SK-N-SH (cell line): Measurements from ENCODE around the gene RPS6KA2. TPM values are rescaled to one million over a fixed set of nuclear protein-coding genes. Genes with fewer than 3 reads are reported as not detected.

Experiments
- CTCF ChIA-PET: fragments of 300-600, 350-600 bp; formaldehyde crosslinking; extraction: SDS; loops from one replicate; lab custom pipeline; 2021; lab: Yijun Ruan, JAX
- POLR2A ChIA-PET: fragments of 350-600 bp; sonication (Branson Sonifier 250); formaldehyde crosslinking; extraction: SDS; loops from one replicate; lab custom pipeline; 2020; ENCODE audit warnings: antibody characterized with exemption, inconsistent platforms; lab: Yijun Ruan, JAX
- DNase-seq: peaks from one replicate; pipeline ENCODE4 v3.0.0; 2012
- H2AFZ ChIP-seq: fragments of 200-600 bp; sonication (generic); 2 replicates; pipeline ENCODE4 v1.8.1; 2016; ENCODE audit warnings: antibody characterized with exemption, mild to moderate bottlenecking, low read depth
- H3F3A ChIP-seq: fragments of 200-600 bp; sonication (generic); replicated peaks from 2 replicates; pipeline ENCODE3; 2016; ENCODE audit warnings: antibody characterized with exemption, mild to moderate bottlenecking; ENCODE audit not compliant: insufficient read depth
- H3K27ac ChIP-seq, 2 experiments: fragments of 200-500 bp in 1 of 2; fragments of 200-600 bp in 1 of 2; sonication (Bioruptor generic) in 1 of 2; sonication (generic), shearing (Covaris generic) in 1 of 2; 2 replicates each; pipeline versions ENCODE4 v1.5.1 to v1.6.1; 2014 to 2016; ENCODE audit warnings: low read depth in 2 of 2, inconsistent platforms in 1 of 2, low read length in 1 of 2, mild to moderate bottlenecking in 1 of 2, mixed read lengths in 1 of 2
- H3K27me3 ChIP-seq: fragments of 200-600 bp; sonication (generic), shearing (Covaris generic); 2 replicates; pipeline ENCODE4 v1.6.1; 2016; ENCODE audit warnings: mixed run types; ENCODE audit not compliant: insufficient read depth
- H3K36me3 ChIP-seq, 2 experiments: fragments of 200-500 bp in 1 of 2; fragments of 200-600 bp in 1 of 2; sonication (Bioruptor generic) in 1 of 2; sonication (generic) in 1 of 2; replicated peaks in 1 of 2; 2 replicates each; pipeline versions ENCODE3 to v1.5.1; 2014 to 2016; ENCODE audit warnings: low read length in 1 of 2, mild to moderate bottlenecking in 1 of 2; ENCODE audit not compliant: insufficient read depth in 2 of 2, control insufficient read depth in 1 of 2
- H3K4me1 ChIP-seq, 2 experiments: fragments of 200-500 bp in 1 of 2; fragments of 200-600 bp in 1 of 2; sonication (Bioruptor generic) in 1 of 2; sonication (generic), shearing (Covaris generic) in 1 of 2; 2 replicates each; pipeline versions ENCODE4 v1.5.1 to v1.6.1; 2014 to 2016; ENCODE audit warnings: low read depth in 1 of 2, low read length in 1 of 2, mixed run types in 1 of 2; ENCODE audit not compliant: insufficient read depth in 2 of 2, control insufficient read depth in 1 of 2
- H3K4me2 ChIP-seq: fragments of 200-600 bp; sonication (generic), shearing (Covaris generic); 2 replicates; pipeline ENCODE4 v1.6.1; 2017; ENCODE audit warnings: mixed run types
- H3K4me3 ChIP-seq, 2 experiments: fragments of 200-500 bp in 1 of 2; fragments of 200-600 bp in 1 of 2; sonication (Bioruptor generic) in 1 of 2; sonication (generic), shearing (Covaris generic) in 1 of 2; 2 replicates each; pipeline versions ENCODE4 v1.5.1 to v1.8.1; 2014 to 2016; ENCODE audit warnings: low read depth in 2 of 2, inconsistent platforms in 1 of 2, low read length in 1 of 2, mild to moderate bottlenecking in 1 of 2, mixed read lengths in 1 of 2, moderate library complexity in 1 of 2
- H3K79me2 ChIP-seq: fragments of 200-600 bp; sonication (generic); 2 replicates; pipeline ENCODE4 v1.8.1; 2017; ENCODE audit warnings: mild to moderate bottlenecking; ENCODE audit not compliant: insufficient read depth
- H3K9ac ChIP-seq: fragments of 200-600 bp; sonication (generic); 2 replicates; pipeline ENCODE4 v1.6.1; 2017; ENCODE audit warnings: mixed run types
- H3K9me2 ChIP-seq: fragments of 200-600 bp; sonication (generic); 2 replicates; pipeline ENCODE4 v1.6.1; 2017; ENCODE audit warnings: mixed run types
- H3K9me3 ChIP-seq: fragments of 200-600 bp; sonication (generic); 2 replicates; pipeline ENCODE4 v1.6.1; 2017; ENCODE audit warnings: mixed run types, mild to moderate bottlenecking, moderate library complexity
- H4K20me1 ChIP-seq: fragments of 200-600 bp; sonication (generic); 2 replicates; pipeline ENCODE4 v1.6.1; 2017; ENCODE audit warnings: mild to moderate bottlenecking, mixed run types; ENCODE audit not compliant: insufficient read depth
- ELF1 ChIP-seq: IDR thresholded peaks from 2 replicates; pipeline ENCODE4 v1.4.0; 2012
- EZH2phosphoT487 ChIP-seq: fragments of 200-600 bp; sonication (generic); IDR thresholded peaks from 2 replicates; pipeline ENCODE4 v1.6.1; 2017; ENCODE audit warnings: low read depth, mixed run types, mild to moderate bottlenecking, antibody characterized with exemption, moderate library complexity, borderline replicate concordance
- FOXJ3 ChIP-seq: sonication (generic); formaldehyde crosslinking; IDR thresholded peaks from 2 replicates; pipeline ENCODE4 v1.5.1; 2020; ENCODE audit warnings: mild to moderate bottlenecking, missing genetic modification reagents
- FOXM1 ChIP-seq: IDR thresholded peaks from 2 replicates; pipeline ENCODE4 v1.4.0; 2012; ENCODE audit warnings: low read depth, mild to moderate bottlenecking
- GABPA ChIP-seq: IDR thresholded peaks from 2 replicates; pipeline ENCODE4 v1.4.0; 2012; ENCODE audit warnings: low read depth, mild to moderate bottlenecking
- JUND ChIP-seq: IDR thresholded peaks from 2 replicates; pipeline ENCODE4 v1.4.0; 2012
- MXI1 ChIP-seq: IDR thresholded peaks from 2 replicates; pipeline ENCODE4 v1.6.1; 2012; ENCODE audit warnings: mild to moderate bottlenecking, low read depth, low read length, improper control_type of control experiment
- RFX5 ChIP-seq: IDR thresholded peaks from 2 replicates; pipeline ENCODE4 v1.6.1; 2012; ENCODE audit warnings: mild to moderate bottlenecking, improper control_type of control experiment, low read length
- RXRA ChIP-seq: IDR thresholded peaks from 2 replicates; pipeline ENCODE4 v1.4.0; 2012; ENCODE audit warnings: low read depth, mild to moderate bottlenecking, borderline replicate concordance
- SIN3A ChIP-seq: IDR thresholded peaks from 2 replicates; pipeline ENCODE4 v1.6.1; 2012; ENCODE audit warnings: low read depth, mild to moderate bottlenecking, low read length, moderate library complexity, borderline replicate concordance
- SMC3 ChIP-seq: IDR thresholded peaks from 2 replicates; pipeline ENCODE4 v1.6.1; 2012; ENCODE audit warnings: low read depth, low read length, improper control_type of control experiment
- TAF1 ChIP-seq: IDR thresholded peaks from 2 replicates; pipeline ENCODE4 v1.6.1; 2012; ENCODE audit warnings: low read depth, mild to moderate bottlenecking, low read length, moderate library complexity, borderline replicate concordance
- TCF12 ChIP-seq: IDR thresholded peaks from 2 replicates; pipeline ENCODE4 v1.4.0; 2012
- YY1 ChIP-seq: IDR thresholded peaks from 2 replicates; pipeline ENCODE4 v1.4.0; 2012; ENCODE audit warnings: low read depth, mild to moderate bottlenecking
- WGBS: methylation state at CpG from one replicate; pipeline ENCODE4 v1.1.6; 2017; ENCODE audit warnings: low lambda C conversion rate; 5-methylcytosine and 5-hydroxymethylcytosine counted together
- polyA plus RNA-seq, 3 experiments: library from polyadenylated mRNA; depleted of rRNA; stranded (reverse); fragments of >200 nt; gene quantifications; 2 replicates each; pipeline ENCODE4 v1.2.3, GENCODE V29; 2012
- TF ChIP-seq, protein P1 (sequence below): IDR thresholded peaks from 2 replicates; pipeline ENCODE4; 2012
- TF ChIP-seq, protein P2 (sequence below): fragments of 150-350 bp; IDR thresholded peaks from 2 replicates; pipeline ENCODE4 v1.6.1; 2017; ENCODE audit warnings: antibody characterized with exemption, low read length, low read depth, borderline replicate concordance

RPS6KA2 gene
- polyA plus RNA-seq, 1 of the 3 experiments (the other 2 are of a cell fraction) = 59.5 TPM

GRCh38 chr6:166655713-166656229 is 28.7 kb upstream of the RPS6KA2 start:
- Histone ChIP-seq H4K20me1 (no peaks in the 10 kb centered on the region), H3K4me3 (no peak overlapping the region), H3K9ac (no peak overlapping the region), H3K27ac (no peak overlapping the region), H3K4me1 (peaks cover 0 to 43% of the 10 kb centered on the region in 2 experiments; a peak in 2 of 4 replicates), H3K36me3 (no peaks in the 10 kb centered on the region), H3K4me2 (no peak overlapping the region), H2AFZ (no peak overlapping the region), H3K79me2 (no peaks in the 10 kb centered on the region), H3K9me3 (no peaks in the 10 kb centered on the region), H3K9me2 (no peaks in the 10 kb centered on the region), H3K27me3 (no peaks in the 10 kb centered on the region; the same call in 1 of the 2 replicates), H3F3A (no peaks in the 10 kb centered on the region)
- DNase-seq = no peak
- POLR2A ChIA-PET = no interaction called here
- 82% methylated on average over 13 of the region's 15 CpGs for WGBS
- no peak for TF ChIP-seq JUND
- no peak for TF ChIP-seq EZH2phosphoT487
- no peak for TF ChIP-seq FOXJ3
- TF ChIP-seq, protein P1, sequence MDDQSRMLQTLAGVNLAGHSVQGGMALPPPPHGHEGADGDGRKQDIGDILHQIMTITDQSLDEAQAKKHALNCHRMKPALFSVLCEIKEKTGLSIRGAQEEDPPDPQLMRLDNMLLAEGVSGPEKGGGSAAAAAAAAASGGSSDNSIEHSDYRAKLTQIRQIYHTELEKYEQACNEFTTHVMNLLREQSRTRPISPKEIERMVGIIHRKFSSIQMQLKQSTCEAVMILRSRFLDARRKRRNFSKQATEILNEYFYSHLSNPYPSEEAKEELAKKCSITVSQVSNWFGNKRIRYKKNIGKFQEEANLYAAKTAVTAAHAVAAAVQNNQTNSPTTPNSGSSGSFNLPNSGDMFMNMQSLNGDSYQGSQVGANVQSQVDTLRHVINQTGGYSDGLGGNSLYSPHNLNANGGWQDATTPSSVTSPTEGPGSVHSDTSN = no peak
- TF ChIP-seq FOXM1 = no peak
- CTCF ChIA-PET = interaction anchor here (0.7 to 1.0 kb wide), 3 partner anchors 12 to 119 kb away, joined by 3 read pairs; no protein-coding TSS in a partner anchor

- no peaks in the 10 kb centered on the region; the same call in 1 of the 2 replicates for H3K27me3 ChIP-seq
- 84% methylated on average over 6 of the region's 6 CpGs for whole genome bisulfite sequencing
- no peak overlapping the region for H3K4me3 ChIP-seq
- no peaks in the 10 kb centered on the region for H3F3A ChIP-seq
- H3K9me3 ChIP-seq = no peaks in the 10 kb centered on the region
- no peak overlapping the region for H3K4me2 ChIP-seq
- TF ChIP-seq TAF1 = no peak
- no peak for TF ChIP-seq ELF1
- no peak for TF ChIP-seq YY1
- TF ChIP-seq SIN3A = no peak
- no peak for TF ChIP-seq SMC3
- no peak for TF ChIP-seq TCF12
- TF ChIP-seq, protein P2, sequence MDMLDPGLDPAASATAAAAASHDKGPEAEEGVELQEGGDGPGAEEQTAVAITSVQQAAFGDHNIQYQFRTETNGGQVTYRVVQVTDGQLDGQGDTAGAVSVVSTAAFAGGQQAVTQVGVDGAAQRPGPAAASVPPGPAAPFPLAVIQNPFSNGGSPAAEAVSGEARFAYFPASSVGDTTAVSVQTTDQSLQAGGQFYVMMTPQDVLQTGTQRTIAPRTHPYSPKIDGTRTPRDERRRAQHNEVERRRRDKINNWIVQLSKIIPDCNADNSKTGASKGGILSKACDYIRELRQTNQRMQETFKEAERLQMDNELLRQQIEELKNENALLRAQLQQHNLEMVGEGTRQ = no peak
- no peak for TF ChIP-seq RFX5
- no peak for TF ChIP-seq JUND
- no peak for TF ChIP-seq RXRA
- no peak for TF ChIP-seq GABPA
- no peak for TF ChIP-seq MXI1
- TF ChIP-seq, all 33 proteins: peak for 0
- no peaks in the 10 kb centered on the region for H3K36me3 ChIP-seq
- H3K27ac ChIP-seq = peak overlapping the region in 1 of 2 experiments; percentile 92; a peak in 2 of 4 replicates
- no peaks in the 10 kb centered on the region for H4K20me1 ChIP-seq
- ChIA-PET POLR2A (no interaction called here), CTCF (interaction anchor here (0.7 to 1.0 kb wide), 3 partner anchors 12 to 119 kb away, joined by 3 read pairs; no protein-coding TSS in a partner anchor)
- peaks cover 0 to 48% of the 10 kb centered on the region in 2 experiments; a peak in 2 of 4 replicates for H3K4me1 ChIP-seq
- no peaks in the 10 kb centered on the region for H3K79me2 ChIP-seq
- no peak overlapping the region for H2AFZ ChIP-seq
- no peak overlapping the region for H3K9ac ChIP-seq
- H3K9me2 ChIP-seq = no peaks in the 10 kb centered on the region
- DNase-seq = no peak
Measured at GRCh38 chr6:166655251-166655650, 28.2 kb upstream of the RPS6KA2 start.
